ENCODE measurements around the gene KIF3A.

KIF3A gene

GRCh38 chr5:132750471-132751230 is 13.3 kb upstream of the KIF3A start:
- no peak for TF ChIP-seq CTCF (IDR thresholded peaks at IDR 0.05; ENCODE audit: low read depth, low read length, missing control alignments)
- DNase-seq (ENCODE audit: extremely low read depth, low read depth) = no peak
- no peak overlapping the region for H3K4me3 ChIP-seq (replicated peaks; ENCODE audit: low read depth, low read length)

GRCh38 chr5:132749506-132749905 is 12.2 kb upstream of the KIF3A start:
- no peak for DNase-seq (ENCODE audit: extremely low read depth, low read depth)

GRCh38 chr5:132748522-132749000 is 11.2 kb upstream of the KIF3A start:
- no peak for DNase-seq (ENCODE audit: extremely low read depth, low read depth)
- H3K4me3 ChIP-seq (replicated peaks; ENCODE audit: low read depth, low read length) = no peak overlapping the region
- no peak for TF ChIP-seq CTCF (IDR thresholded peaks at IDR 0.05; ENCODE audit: low read depth, low read length, missing control alignments)

More at GRCh38 chr5:132749506-132749905, 12.2 kb upstream of the KIF3A start:
- no peak overlapping the region for H3K4me3 ChIP-seq (replicated peaks; ENCODE audit: low read depth, low read length)
- TF ChIP-seq CTCF (IDR thresholded peaks at IDR 0.05; ENCODE audit: low read depth, low read length, missing control alignments) = no peak

GRCh38 chr5:132747616-132748440 is 10.5 kb upstream of the KIF3A start:
- peak overlapping the region; percentile 36 for H3K4me3 ChIP-seq (replicated peaks; ENCODE audit: low read depth, low read length)
- no peak for DNase-seq (ENCODE audit: extremely low read depth, low read depth)
- TF ChIP-seq CTCF (IDR thresholded peaks at IDR 0.05; ENCODE audit: low read depth, low read length, missing control alignments) = no peak

GRCh38 chr5:132746954-132747615 is 9.7 kb upstream of the KIF3A start, which contains the start of gene CCNI2:
CCNI2 (plus strand) TSS chr5:132747426; CDS start chr5:132747496, 70 bp downstream.
- TF ChIP-seq CTCF (IDR thresholded peaks at IDR 0.05; ENCODE audit: low read depth, low read length, missing control alignments) = peak; percentile 33
- peak within 1 kb of the TSS; percentile 36 for H3K4me3 ChIP-seq (replicated peaks; ENCODE audit: low read depth, low read length)
- no peak for DNase-seq (ENCODE audit: extremely low read depth, low read depth)

- no peak for DNase-seq (ENCODE audit: extremely low read depth, low read depth)
- TF ChIP-seq CTCF (IDR thresholded peaks at IDR 0.05; ENCODE audit: low read depth, low read length, missing control alignments) = no peak
- H3K4me3 ChIP-seq (replicated peaks; ENCODE audit: low read depth, low read length) = peak overlapping the region; percentile 36
Measured at GRCh38 chr5:132746592-132746953, 9.2 kb upstream of the KIF3A start.
